Right atrium auricular region (tissue), 2 donors: ENCODE data around the gene ZNF281. TPM values are rescaled to one million over a fixed set of nuclear protein-coding genes. Genes with fewer than 3 reads are reported as not detected.
A peak's percentile ranks its signal among the peaks of the same experiment; 100 is the strongest.
"Not testable (repeated sequence)": the region's sequence is repeated elsewhere in the genome, so short reads cannot be mapped to it uniquely, and the experiment has no call there.

Source experiments
- DNase-seq: peaks from one replicate; pipeline ENCODE4 v3.0.0-alpha.2; 2019; ENCODE audit warnings: low spot score
- H3K27ac ChIP-seq, 2 donors: fragments of 200-600 bp; sonication (generic); 1 replicate in 1 of 2; 2 replicates in 1 of 2; pipeline ENCODE4 v1.5.1; 2016 to 2019
- H3K27me3 ChIP-seq, 2 donors: fragments of 200-600 bp; sonication (generic); one replicate each; pipeline versions ENCODE4 v1.5.1 to v1.6.0; 2017 to 2019
- H3K36me3 ChIP-seq: fragments of 200-600 bp; sonication (generic); one replicate; pipeline ENCODE4 v1.5.1; 2016
- H3K4me1 ChIP-seq, 2 donors: fragments of 200-600 bp; sonication (generic); one replicate each; pipeline versions ENCODE4 v1.5.1 to v1.6.0; 2017 to 2019
- H3K4me3 ChIP-seq, 2 donors: fragments of 200-600 bp; sonication (generic); 1 replicate in 1 of 2; 2 replicates in 1 of 2; pipeline ENCODE4 v1.5.1; 2017 to 2019; ENCODE audit warnings: mild to moderate bottlenecking in 1 of 2, moderate library complexity in 1 of 2
- H3K9me3 ChIP-seq, 2 donors: fragments of 200-600 bp; sonication (generic); one replicate each; pipeline ENCODE4 v1.5.1; 2019
- total RNA-seq, 2 donors: library from RNA; depleted of rRNA; stranded (reverse); fragments of >200 nt; gene quantifications; one replicate each; pipeline ENCODE4 v1.1.0, GENCODE V29; 2016
- TF ChIP-seq, protein P1 (sequence below), 2 donors: fragments of 200-600 bp; sonication (generic); IDR thresholded peaks; one replicate each; pipeline ENCODE4 v1.5.1; 2019; ENCODE audit warnings: antibody characterized with exemption in 2 of 2

The ZNF281 gene
- total RNA-seq, 2 donors from 2014 or later = 6.9 to 11.4 TPM

DNA sequence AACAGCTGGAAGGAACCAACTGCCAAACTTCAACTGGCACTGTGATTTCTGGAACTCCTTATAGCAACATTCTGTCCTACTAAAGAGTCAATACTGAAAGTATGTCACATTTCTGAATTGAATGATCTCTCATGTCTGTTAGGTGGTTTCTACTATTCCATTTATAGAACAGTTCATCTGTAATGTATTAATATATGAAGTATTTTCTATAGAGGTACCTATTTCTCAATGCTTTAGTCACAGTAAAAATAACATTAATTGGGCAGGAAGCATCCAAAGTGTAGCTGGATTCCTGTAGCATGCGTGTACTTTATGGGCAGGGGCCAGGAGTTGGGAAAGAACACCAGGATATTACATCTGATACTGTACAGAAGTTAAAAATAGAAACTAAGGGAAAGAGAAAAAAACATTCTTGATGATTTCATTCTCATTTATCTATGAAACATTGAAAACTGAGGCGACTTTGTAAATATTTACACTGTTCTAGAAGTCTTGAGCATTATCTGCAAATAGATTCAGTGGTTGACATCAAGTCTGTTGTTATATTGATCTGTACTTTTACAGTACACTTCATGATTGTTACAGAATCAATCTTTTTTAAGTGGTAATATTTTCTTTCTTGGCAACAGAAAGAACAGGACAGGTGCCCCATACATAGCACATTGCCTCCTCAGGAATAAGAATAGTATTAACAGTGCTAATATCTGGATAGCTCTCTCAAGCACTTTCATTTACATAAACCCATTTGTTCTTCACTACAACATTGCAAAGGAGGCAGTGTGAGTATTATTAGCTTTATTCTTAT, 6.2 kb upstream of the ZNF281 start:
- Histone ChIP-seq H3K36me3 (no peaks in the 10 kb centered on the region), H3K4me1 (peaks cover 0 to 15% of the 10 kb centered on the region in 2 donors), H3K27me3 (no peaks in the 10 kb centered on the region), H3K27ac (peak overlapping the region; percentile 10 to 62), H3K9me3 (no peaks in the 10 kb centered on the region), H3K4me3 (no peak overlapping the region)
- TF ChIP-seq, protein P1, sequence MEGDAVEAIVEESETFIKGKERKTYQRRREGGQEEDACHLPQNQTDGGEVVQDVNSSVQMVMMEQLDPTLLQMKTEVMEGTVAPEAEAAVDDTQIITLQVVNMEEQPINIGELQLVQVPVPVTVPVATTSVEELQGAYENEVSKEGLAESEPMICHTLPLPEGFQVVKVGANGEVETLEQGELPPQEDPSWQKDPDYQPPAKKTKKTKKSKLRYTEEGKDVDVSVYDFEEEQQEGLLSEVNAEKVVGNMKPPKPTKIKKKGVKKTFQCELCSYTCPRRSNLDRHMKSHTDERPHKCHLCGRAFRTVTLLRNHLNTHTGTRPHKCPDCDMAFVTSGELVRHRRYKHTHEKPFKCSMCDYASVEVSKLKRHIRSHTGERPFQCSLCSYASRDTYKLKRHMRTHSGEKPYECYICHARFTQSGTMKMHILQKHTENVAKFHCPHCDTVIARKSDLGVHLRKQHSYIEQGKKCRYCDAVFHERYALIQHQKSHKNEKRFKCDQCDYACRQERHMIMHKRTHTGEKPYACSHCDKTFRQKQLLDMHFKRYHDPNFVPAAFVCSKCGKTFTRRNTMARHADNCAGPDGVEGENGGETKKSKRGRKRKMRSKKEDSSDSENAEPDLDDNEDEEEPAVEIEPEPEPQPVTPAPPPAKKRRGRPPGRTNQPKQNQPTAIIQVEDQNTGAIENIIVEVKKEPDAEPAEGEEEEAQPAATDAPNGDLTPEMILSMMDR (IDR thresholded peaks at IDR 0.05) = no peak
- DNase-seq = peak; percentile 72

DNA sequence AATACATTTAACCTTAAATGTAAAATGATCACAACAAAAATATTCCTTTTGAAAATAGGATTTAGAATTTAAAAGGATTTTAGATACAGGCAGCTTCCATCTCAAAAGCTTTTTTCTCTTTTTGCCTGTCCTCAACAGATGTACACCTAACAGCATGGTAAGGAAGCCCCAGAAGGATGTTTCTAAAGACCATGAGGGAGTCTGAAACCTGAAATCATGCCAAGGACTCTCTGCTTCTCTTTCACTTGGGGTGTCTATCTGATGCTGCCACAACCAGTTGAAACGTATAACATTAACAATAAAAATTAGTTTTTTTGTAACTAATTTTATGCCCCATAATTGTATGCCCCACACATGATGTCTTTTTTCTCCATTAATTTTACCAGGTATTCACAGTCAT, 5.4 kb upstream of the ZNF281 start:
- peak overlapping the region; percentile 10 to 62 for H3K27ac ChIP-seq

DNA sequence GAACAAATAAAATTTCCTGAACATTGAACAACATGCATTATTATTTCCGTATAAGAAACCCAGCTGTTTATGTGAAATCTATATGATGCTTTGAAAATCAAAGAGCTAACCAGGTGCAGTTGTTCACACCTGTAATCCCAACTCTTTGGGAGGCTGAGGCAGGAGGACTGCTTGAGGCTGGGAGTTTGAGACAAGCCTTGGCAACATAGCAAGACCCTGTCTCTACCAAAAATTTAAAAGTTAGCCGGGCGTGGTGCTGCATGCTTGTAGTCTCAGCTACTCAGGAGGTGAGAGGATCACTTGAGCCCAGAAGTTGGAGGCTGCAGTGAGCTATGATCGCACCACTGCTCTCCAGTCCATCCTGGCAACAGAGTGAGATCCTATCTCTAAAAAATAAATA, 4.8 kb upstream of the ZNF281 start:
- peaks cover 0 to 15% of the 10 kb centered on the region in 2 donors for H3K4me1 ChIP-seq
- no peak overlapping the region for H3K27ac ChIP-seq
- TF ChIP-seq, protein P1 (IDR thresholded peaks at IDR 0.05) = no peak
- H3K36me3 ChIP-seq = no peaks in the 10 kb centered on the region
- DNase-seq = no peak
- no peaks in the 10 kb centered on the region for H3K27me3 ChIP-seq
- H3K4me3 ChIP-seq = no peak overlapping the region
- H3K9me3 ChIP-seq = no peaks in the 10 kb centered on the region

More for the DNA sequence above, 5.4 kb upstream of the ZNF281 start:
- Histone ChIP-seq H3K4me3 (no peak overlapping the region), H3K9me3 (no peaks in the 10 kb centered on the region), H3K36me3 (no peaks in the 10 kb centered on the region), H3K27me3 (no peaks in the 10 kb centered on the region), H3K4me1 (peaks cover 0 to 15% of the 10 kb centered on the region in 2 donors)
- no peak for DNase-seq
- TF ChIP-seq, protein P1 (IDR thresholded peaks at IDR 0.05) = no peak

DNA sequence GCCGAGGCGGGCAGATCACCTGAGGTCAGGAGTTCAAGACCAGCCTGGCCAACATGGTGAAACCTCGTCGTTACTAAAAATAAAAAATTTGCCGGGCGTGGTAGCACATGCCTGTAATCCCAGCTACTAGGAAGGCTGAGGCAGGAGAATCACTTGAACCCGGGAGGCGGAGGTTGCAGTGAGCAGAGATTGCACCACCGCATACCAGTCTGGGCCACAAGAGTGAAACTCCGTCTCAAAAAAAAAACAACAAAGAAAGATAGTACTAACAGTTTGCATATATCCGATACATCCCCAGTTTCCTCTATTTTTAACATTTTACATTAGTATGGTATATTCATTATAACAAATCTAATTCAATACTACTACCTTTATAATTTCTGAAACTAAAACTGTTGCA, 3.9 kb upstream of the ZNF281 start:
- not testable (repeated sequence) for H3K27me3 ChIP-seq, H3K4me3 ChIP-seq, H3K36me3 ChIP-seq, H3K27ac ChIP-seq, DNase-seq, H3K9me3 ChIP-seq
- H3K4me1 ChIP-seq = peaks cover 0 to 20% of the 10 kb centered on the region in 2 donors

DNA sequence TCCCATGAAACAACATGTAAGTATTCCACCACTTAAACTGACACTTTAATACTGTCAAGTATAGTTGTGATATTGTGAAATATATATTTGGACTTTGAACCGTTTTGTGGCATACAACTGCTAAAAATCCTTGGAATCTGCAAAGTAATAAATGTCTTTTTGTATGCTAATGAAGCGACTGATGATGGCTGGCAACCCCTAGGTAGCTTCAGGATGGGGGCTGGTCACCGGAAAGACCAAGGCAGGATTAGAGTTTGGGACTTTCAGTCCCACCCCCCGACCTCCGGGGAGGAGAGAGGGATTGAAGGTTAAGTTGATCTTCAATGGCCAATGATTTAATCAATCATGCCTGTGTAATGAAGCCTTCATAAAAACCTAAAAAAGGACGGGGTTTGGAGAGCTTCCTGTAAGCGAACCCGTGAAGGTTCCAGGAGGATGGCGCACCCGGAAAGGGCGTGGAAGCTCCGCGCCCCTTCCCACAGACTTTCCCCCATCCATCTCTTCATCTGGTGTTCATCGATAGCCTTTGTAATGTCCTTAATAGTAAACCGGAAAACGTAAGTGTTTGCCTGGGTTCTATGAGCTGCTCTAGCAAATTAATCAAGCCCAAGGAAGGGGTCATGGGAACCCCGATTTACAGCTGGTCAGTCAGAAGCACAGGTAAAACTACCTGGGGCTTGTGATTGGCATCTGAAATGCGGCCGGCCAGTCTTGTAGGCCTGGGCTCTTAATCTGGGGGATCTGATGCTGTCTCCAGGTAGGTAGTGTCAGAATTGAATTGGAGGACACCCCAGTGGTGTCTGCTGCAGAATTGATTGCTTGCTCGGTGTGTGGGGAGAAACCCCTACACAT, 1.8 kb upstream of the ZNF281 start:
- H3K4me3 ChIP-seq = no peak overlapping the region
- H3K36me3 ChIP-seq = peaks cover 6% of the 10 kb centered on the region
- H3K4me1 ChIP-seq = peaks cover 0 to 40% of the 10 kb centered on the region in 2 donors
- DNase-seq = no peak
- H3K9me3 ChIP-seq = no peaks in the 10 kb centered on the region
- H3K27ac ChIP-seq = no peak overlapping the region
- TF ChIP-seq, protein P1 (IDR thresholded peaks at IDR 0.05) = no peak
- H3K27me3 ChIP-seq = no peaks in the 10 kb centered on the region

DNA sequence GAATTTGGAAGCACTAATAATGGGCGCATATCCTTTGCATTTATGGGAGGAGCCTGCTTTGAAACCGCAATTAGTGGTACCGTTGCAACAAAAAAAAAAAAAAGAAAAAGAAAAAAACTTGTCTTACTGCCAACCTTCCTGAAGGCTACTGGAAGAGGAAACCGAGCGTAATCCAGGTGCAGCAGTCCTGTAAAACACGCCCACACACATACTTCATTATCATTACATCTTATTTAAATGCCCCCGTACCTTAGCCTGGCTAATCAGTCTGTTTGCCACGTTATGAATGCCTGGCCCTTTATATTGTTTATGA, 686 bp upstream of the ZNF281 start:
- TF ChIP-seq, protein P1 (IDR thresholded peaks at IDR 0.05) = no peak
- Histone ChIP-seq H3K4me3 (peak overlapping the region; percentile 84 to 90), H3K36me3 (peaks cover 6% of the 10 kb centered on the region), H3K27ac (no peak overlapping the region), H3K27me3 (no peaks in the 10 kb centered on the region), H3K4me1 (peaks cover 0 to 39% of the 10 kb centered on the region in 2 donors), H3K9me3 (no peaks in the 10 kb centered on the region)
- DNase-seq = no peak
